Measurements from ENCODE around the gene SFSWAP.

The SFSWAP gene

GRCh38 chr12:131679816-131680215 is 31.1 kb upstream of the SFSWAP start:
- DNase-seq, result peak; percentile 17

- DNase-seq, result peak; percentile 40
Observed at GRCh38 chr12:131680392-131681256, 30.3 kb upstream of the SFSWAP start.

- DNase-seq, result peak; percentile 39
Observed at GRCh38 chr12:131681257-131681620, 29.7 kb upstream of the SFSWAP start.

- peak; percentile 82 for DNase-seq
Observed at GRCh38 chr12:131681746-131682509, 29.0 kb upstream of the SFSWAP start.

GRCh38 chr12:131682510-131682895 is 28.4 kb upstream of the SFSWAP start:
- no peak for DNase-seq

GRCh38 chr12:131683266-131684014 is 27.4 kb upstream of the SFSWAP start:
- peak; percentile 42 for DNase-seq

- DNase-seq, result peak; percentile 54
Observed at GRCh38 chr12:131684015-131684725, 26.7 kb upstream of the SFSWAP start.

GRCh38 chr12:131687346-131688125 is 23.4 kb upstream of the SFSWAP start:
- peak; percentile 53 for DNase-seq

GRCh38 chr12:131688131-131688844 is 22.6 kb upstream of the SFSWAP start:
- DNase-seq, result no peak

GRCh38 chr12:131688845-131689154 is 22.1 kb upstream of the SFSWAP start:
- DNase-seq, result no peak

GRCh38 chr12:131690320-131690719 is 20.6 kb upstream of the SFSWAP start:
- peak; percentile 43 for DNase-seq

GRCh38 chr12:131692431-131692830 is 18.5 kb upstream of the SFSWAP start:
- DNase-seq, result no peak

GRCh38 chr12:131693149-131693548 is 17.7 kb upstream of the SFSWAP start:
- DNase-seq, result no peak

- peak; percentile 49 for DNase-seq
Observed at GRCh38 chr12:131694116-131694838, 16.6 kb upstream of the SFSWAP start.

GRCh38 chr12:131695968-131696367 is 14.9 kb upstream of the SFSWAP start:
- no peak for DNase-seq

GRCh38 chr12:131698286-131698685 is 12.6 kb upstream of the SFSWAP start:
- peak; percentile 35 for DNase-seq

- no peak for DNase-seq
Observed at GRCh38 chr12:131699434-131699833, 11.5 kb upstream of the SFSWAP start.

GRCh38 chr12:131700271-131700670 is 10.6 kb upstream of the SFSWAP start:
- peak; percentile 38 for DNase-seq

- no peak for DNase-seq
Observed at GRCh38 chr12:131701705-131702572, 9.0 kb upstream of the SFSWAP start.

- no peak for DNase-seq
Observed at GRCh38 chr12:131702573-131702877, 8.4 kb upstream of the SFSWAP start.
